ENCODE measurements around the gene CNKSR2.

GRCh38 chrX:21691512-21692018 lies 317.3 kb downstream of the CNKSR2 start:
- TF ChIP-seq CTCF (IDR thresholded peaks at IDR 0.05) (no peak), POLR2A (IDR thresholded peaks at IDR 0.05) (no peak)

Measured in lower leg skin (tissue), 3 donors.